DND-41 (cell line): ENCODE results near the gene PLAC1.

Experiments used
- EZH2 ChIP-seq: IDR thresholded peaks from 3 replicates; pipeline ENCODE4 v1.6.1; 2012; ENCODE audit warnings: borderline replicate concordance, low read depth, mild to moderate bottlenecking, moderate library complexity, low read length, inconsistent platforms; ENCODE audit not compliant: severe bottlenecking
- TF ChIP-seq, protein P1 (sequence below): IDR thresholded peaks from 2 replicates; pipeline ENCODE4 v1.5.1; 2012; ENCODE audit warnings: borderline replicate concordance, low read length, moderate library complexity, mild to moderate bottlenecking; ENCODE audit not compliant: poor library complexity, severe bottlenecking; ENCODE audit errors: extremely low read depth

GRCh38 chrX:134541906-134542305 is 116.4 kb downstream of the PLAC1 start:
- TF ChIP-seq, protein P1, sequence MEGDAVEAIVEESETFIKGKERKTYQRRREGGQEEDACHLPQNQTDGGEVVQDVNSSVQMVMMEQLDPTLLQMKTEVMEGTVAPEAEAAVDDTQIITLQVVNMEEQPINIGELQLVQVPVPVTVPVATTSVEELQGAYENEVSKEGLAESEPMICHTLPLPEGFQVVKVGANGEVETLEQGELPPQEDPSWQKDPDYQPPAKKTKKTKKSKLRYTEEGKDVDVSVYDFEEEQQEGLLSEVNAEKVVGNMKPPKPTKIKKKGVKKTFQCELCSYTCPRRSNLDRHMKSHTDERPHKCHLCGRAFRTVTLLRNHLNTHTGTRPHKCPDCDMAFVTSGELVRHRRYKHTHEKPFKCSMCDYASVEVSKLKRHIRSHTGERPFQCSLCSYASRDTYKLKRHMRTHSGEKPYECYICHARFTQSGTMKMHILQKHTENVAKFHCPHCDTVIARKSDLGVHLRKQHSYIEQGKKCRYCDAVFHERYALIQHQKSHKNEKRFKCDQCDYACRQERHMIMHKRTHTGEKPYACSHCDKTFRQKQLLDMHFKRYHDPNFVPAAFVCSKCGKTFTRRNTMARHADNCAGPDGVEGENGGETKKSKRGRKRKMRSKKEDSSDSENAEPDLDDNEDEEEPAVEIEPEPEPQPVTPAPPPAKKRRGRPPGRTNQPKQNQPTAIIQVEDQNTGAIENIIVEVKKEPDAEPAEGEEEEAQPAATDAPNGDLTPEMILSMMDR, result no peak
- TF ChIP-seq EZH2, result no peak
